GM21367 (cell line): Measurements from ENCODE around the gene KRT2.

Source experiments
- ATAC-seq: cut with Tn5 transposase; IDR thresholded peaks from one replicate; pipeline ENCODE4 v1.9.1; 2021; ENCODE audit not compliant: unreplicated experiment

KRT2 gene

DNA sequence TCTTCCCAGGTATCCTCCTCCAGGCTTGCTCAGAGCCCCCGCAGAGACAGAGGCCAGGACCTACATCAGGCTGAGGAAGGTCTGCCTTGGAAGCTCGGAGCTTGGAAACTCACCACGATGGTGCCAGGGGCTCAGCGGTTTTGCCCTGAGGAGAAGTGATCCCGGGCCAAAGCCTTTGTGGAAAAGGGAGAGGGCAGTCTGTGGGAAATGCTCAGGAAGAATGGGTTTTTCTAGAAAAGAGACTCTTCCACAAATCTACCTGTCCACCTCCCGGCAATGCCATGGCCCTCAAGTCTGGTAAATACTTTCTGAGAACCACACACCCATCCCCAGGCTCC, 8.0 kb downstream of the KRT2 start:
- no peak for ATAC-seq

DNA sequence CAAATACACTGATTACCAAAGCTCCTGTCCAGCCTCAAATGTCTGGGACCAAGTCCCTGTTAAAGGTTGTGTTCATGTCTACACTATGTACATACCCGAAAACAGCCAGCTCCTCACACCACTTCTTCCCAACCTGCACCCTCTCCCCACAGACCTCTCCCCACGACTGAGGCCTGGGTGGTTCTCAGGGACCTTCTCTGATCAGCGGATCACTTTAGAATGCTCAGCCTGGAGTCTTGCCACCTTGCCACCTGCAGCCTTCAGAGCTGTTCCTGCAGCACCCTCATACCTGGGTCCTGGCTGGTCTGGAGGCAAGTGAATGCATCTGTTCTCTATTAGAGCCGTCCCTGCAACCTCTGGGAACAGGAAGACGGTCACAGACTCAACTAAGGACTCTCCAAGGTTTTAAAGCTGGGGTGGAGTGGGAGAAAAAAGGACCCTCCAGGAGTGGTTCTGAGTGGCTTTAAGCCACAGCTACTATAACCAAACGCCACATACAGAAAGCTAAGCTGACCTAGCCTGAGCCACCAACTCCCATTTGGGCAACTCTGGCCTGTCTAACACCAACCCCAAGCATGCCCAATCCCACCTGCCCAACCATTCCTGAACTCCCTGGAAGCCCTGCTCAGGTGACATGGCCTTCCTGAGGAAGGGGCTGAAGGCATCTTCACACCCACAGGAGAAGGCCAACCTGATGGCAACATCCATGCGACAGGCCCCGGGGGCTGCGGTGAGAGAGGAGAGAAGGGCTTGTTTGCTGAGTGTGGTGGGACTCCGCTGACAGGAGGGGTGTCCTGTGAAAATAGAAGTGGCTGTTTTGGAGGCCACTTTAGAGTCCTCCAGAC, 8.6 kb downstream of the KRT2 start:
- ATAC-seq, result no peak

DNA sequence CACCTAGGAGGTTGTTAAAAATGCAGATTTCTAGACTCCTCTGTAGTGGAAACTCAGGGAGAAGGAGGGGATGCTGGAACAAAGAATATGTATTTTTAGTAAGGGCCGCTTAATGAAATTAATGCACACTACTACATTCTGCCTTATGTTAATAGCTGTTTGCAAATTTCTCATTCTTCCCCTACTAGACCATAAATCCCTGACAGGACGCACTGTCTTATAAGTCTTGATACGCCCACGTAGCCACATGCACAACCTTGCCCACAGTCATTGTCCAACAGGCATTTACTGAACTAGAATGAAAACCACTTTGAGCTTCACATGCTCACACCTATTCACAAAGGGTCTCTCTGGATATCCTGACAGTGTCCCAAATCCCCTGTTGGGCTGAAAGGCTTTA, 10.5 kb downstream of the KRT2 start:
- no peak for ATAC-seq

DNA sequence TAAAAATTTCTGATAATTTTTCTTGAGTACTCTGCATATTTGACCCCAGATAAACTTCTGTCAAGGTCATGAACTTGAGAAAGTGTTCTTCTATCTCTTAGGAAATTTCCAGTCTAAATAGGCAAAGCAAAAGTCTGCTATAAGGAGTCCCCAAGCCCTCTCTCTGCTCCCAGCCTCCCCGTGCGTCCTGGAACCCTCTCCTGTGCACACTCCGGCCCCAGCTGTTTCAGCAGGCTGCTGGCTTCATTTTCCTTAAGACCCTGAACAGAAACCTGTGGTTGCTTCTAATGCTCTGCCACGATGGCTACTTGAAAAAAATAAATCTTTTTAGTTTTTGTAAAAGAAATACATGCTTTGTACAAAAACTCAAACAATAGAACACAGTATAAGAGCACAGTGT, 14.7 kb downstream of the KRT2 start:
- no peak for ATAC-seq

DNA sequence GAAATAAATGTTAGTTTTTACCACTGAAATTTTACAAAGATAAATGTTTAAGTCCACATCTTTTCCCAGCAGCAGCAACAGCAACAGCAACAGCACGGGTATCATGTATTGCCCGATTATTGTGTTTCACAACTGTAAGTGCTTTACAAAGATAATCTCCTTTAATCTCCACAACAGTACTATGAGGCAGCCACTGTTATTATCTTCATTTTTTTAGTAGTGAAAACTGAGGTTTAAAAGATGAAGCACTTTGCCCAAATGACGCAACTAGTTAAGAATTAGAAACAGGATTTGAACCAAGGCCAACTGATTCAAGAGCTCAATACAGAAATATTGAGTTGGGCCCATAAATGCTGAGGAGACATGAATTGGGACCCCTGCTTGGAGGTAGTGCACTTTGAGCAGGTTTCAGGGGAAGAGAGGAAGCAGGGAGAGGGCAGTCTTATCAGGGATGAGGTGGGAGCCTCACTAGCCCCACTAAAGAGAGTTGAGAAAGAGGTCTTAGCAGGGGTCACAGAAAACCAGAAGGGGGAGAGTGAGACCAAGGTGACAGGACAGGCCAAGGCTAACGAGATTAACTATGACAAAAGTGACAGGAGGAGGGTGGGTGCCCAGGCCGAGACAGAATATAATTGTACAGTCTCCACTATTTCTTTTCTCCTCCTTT, 15.3 kb downstream of the KRT2 start:
- no peak for ATAC-seq

DNA sequence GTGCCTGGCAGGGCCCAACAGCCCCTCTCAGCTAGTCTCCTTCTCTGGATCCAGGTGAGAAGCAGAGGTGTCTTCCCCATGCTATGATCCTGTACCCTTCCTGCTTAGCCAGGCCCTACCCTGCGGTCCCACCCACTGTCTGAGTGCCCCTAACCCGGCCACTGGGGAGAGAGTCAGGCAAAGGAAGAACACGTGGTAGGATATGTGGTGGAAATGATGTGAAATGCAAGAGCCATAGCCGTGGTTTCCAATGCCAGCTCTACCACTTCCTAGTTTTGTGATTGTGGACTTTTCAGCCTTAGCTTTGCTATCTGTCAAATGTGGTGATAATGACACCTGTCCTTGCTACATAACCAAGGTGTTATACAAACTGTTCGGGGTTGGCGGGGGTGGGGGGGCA, 15.8 kb downstream of the KRT2 start:
- ATAC-seq, result no peak

DNA sequence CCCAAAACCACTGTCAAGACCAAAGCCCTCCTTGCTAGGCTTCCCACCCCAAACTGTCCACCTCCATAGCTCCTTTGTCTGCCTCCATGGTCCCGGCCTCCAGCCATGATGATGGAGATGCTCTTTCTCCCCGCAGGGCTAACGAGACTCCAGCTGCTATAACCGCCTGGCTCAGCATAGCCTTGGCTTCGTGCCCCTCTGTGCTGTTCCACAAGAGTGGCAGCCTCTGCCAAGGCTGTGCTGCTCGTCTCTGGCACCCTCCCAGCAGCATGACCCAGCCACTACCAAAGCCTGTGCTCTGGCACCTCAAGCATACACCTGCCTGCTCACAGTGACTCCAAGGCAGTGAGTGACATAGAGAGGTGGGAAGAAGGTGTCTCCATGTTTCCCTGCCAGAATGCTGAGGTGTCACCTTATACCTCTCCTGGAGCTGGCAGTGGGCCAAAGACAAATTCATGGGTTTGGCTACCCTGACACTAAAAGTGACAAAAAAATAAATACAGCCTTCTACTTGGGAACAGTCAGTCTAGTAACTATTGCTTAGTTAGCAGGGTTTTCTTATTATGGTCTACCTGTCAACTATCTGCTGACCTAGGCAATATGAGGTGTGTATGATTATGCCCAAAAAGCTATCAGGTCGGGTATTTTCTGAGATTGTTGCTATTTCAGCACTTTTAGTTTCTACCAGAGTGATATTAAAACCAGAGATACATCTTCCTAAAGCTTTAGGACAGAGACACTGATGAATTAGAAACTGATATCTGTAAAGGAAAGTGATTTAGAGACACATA, 17.6 kb downstream of the KRT2 start:
- no peak for ATAC-seq

DNA sequence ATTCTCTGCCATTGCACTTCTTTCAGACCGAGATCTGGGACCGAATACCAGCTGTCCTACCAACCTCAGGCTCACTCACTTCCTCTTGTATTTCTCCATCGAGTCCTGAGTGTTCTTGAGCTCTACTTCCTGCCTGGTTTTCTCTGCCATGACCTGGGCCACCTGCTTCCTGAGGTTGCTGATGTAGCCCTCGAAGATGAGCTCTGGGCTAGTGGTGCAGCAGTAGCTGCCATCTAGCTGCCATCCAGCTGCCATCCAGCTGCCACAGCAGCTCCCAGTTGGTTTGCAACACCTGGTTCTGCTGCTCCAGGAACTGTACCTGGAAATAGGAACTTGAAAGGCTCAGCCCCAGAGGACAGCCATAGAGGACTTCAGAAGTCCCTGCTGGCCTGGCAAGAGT, 18.6 kb downstream of the KRT2 start:
- ATAC-seq, result no peak

DNA sequence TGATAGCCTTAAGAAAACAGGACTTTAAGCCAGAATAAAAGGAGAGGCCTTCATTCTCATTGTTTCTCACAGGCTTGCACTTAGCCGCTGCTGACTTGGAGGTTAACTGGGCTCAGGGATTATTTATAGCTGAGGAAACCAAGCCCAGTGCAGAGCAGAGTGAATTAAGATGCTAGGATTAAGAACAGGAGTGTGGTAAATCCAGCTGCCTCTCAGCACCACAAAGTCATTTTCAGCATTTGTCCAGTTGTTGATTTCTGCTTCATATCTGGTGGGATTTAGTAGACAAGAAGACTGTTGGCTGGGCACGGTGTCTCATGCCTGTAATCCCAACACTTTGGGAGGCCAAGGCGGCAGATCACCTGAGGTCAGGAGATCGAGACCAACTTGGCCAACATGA, 19.4 kb downstream of the KRT2 start:
- ATAC-seq, result no peak

DNA sequence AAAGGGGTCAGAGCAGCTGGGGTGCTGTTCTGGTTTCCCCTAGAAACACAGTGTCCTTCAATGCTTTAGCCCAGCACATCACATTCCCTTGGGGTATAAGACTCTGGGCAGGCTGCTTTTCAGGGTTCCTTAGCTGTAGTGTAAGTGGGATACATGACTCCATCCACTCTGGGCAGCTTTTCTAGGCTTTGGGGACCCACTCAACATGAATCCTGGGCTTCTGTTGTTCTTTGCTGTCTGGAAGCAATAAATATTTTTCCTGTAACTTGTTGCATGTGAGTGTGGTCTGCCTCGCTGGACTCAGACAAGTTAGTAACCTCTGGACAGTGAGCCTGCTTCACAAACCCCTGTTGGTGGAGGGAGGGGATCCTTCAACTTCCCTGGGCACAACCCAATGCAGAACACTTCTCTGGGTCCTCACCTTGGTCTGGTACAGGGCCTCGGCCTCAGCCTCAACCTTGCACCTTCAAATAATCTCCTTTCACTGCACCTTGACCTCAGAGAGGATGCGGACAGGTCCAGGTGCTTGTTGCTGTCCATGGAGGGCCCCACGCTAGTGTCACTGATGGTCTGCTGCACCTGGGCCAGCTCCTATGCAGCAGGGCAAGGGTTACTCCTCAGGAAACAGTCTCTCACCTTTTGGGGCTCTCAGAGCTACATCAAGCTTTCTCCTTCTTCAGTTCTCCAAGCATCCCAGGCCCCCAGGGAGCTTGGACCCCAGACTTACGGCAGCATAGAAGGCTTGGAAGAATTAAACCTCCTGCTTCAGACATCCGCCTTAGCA, 20.1 kb downstream of the KRT2 start:
- no peak for ATAC-seq

DNA sequence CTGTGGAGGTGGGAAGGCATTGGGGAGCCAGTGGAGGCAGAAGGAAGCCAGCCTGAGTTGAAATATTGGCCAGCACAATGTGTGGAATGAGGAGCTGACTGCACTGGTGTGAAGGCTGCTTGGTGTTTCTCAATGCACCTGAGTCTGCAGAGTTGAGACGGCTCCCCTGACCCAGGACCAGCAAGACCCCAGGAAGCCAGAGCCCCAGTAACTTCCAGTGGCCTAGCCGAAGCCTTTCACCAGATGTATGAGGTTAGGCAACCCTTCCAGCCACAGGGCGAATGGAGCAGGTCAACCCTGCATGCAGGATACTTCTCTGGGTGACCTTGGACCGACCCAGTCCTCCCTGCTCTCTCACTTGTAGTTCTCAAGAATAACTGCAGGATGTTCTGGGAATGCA, 20.7 kb downstream of the KRT2 start:
- ATAC-seq, result no peak

DNA sequence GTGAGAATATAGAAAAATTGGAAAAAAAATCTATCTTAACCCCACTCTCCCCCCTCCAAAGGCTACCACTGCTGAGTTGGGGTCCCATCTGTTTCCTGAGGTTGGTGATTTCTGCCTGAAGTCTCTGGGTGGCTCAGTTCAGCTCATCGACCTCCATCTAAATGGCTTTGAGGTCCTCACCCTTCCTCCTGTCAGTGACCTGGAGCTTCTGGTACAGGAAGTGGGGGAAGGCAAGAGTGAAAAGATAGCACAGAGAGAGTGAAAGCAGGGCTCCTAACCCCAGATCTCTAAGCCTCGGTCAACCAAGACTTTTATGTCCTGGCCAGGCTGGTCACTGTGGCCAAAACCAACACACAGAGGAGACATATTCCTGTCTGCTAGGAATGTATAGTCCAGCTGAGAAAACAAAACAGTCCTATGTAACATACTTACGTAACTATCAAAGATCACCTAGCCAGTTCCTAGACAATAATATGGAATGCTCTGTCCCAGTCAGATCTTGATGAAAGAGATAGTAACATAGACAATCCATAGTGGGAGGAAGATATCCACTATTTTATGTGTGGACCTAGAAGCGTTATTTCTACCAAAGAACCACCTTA, 21.3 kb downstream of the KRT2 start:
- no peak for ATAC-seq

DNA sequence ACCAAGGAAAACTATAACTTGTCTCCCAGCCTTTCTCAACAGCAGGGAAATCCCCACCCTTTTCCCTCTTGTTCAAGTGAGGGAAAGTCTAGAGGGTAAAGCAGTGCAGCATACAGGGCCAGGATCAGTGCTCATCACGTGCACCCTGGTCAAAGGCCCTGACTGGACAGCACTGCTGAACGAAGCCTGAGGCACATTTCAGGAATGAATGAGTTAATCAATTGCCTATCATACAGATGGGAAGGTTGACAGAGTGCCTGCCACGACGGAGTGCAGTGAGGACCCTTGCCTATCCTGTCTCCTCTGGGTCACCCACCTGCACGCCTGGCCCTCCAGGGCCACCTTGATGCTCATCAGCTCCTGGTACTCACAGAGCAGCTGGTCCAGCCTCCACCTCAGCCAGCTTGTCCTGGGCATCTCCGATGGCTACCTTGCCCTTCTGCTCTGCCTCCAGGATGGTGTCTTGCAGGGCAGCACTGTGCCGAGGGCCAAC, 22.0 kb downstream of the KRT2 start:
- ATAC-seq, result no peak

DNA sequence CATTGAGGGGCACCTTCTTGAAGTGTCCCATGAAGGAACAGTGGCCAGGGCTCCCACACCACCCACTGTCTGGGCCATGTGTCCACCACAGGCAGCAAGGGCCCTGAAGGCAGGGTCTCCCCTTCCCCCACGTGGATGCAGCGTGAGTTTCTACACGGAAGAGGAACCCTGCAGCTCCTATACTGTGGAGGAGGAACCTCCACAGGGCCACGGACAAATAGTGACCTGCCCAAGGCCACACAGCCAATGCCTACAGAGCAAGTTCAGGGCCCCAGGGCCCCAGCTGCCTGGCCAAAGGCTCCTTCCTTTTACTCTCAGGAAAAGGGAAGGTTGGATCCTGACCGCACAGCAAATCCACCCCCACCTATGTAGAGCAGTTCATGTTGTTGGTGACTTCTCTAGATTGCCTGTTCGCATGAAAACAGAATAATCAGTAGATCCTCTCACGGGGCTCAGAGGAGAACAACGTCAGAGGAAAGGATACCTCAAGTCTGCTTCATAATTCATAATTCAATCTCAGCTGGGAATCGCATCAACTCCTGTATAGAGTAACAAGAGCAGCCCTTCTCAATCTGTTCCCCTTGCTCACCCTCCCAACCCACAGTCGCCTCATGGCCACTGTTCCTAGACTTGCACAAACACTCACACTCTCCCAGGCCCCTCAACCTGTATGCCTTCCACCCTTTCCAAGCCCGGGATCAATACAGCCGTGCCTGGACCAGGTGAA, 22.6 kb downstream of the KRT2 start:
- no peak for ATAC-seq

DNA sequence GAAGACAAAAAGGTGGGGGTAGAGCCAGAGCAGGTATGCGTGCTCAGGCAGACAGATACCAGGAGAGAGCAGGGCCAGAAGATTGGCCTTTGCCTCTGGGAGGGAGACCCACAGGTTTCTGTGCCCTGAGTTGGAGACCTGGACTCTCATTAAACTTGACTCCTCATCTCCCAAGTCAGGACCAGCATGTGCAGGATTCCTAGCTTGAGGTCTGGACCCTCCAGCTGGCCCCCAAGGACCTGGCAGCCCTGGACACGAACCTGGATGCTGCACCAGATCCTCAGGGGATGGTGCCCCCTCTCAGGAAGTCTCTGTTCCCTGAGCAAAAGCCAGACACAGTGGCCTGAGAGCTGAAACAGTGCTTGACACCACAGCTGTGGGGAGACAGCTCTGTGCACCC, 23.2 kb downstream of the KRT2 start:
- no peak for ATAC-seq

DNA sequence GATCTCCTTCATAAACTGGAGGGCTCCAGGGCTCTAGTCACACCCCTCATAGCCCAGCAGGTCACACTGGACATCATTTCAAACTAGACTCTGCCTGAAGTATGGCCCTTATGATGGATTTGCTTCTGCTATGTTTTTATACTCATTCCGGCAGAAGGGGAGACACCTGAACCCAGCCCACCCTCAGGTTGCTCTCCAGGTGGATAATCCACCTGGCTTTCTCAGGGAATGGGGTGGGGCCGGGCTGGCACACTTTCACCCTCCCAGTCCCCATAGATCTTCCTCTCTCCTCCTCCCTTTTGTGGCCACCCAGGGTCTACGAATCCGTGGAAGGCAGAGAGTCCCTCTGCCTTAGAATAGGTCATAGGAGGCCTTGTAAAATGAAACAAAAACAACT, 23.9 kb downstream of the KRT2 start:
- no peak for ATAC-seq

DNA sequence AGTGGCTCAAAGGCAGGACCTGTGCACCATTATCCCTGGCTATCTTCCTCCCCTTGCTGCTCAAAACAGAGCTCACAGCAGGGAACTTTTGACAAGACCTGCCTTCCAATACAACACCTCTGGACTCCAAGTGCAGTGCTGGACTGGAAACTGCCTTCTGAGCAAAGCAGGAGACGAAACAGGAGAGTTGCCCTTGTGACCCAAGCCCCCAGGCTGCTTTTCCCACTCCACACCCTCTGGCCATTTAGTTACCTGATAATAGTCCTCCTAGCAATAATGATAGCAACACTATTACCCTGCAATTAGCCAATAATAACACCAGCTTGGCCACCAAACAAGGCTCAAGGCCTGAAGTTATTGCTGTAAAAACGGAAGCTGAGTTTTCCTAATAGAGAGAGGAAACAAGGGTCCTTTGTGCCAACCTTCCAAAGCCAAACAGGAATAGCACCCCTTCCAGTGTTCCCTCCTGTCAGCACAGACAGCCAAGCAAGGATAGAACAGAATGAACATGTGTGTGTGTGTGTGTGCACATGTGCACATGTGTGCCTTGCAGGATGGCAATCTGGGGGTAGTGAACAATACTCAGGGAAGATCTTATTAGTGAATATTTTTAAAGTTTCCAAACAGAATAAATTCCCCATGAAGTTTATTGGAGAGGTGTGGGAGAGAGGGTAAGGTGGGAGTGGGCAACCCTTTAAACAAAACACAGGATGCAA, 24.5 kb downstream of the KRT2 start:
- ATAC-seq, result no peak

DNA sequence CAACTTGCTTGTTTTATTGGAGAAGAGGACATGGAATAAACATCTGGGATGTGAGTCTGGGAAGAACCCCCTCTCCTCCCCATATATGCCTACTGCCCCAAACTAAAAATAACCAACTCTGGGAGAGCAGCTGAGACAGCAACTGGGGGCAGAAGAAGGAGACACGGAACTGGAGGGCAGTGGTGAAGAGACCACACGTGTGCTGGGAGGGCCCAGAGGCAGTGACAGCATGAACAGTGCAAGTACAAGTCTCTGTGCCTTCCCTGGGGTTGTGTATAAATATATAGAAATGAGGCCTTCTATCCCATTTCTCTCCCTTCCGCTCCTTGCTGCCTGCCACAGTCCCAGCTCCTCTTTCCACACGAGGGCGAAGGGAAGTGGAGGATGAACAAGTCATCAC, 29.7 kb downstream of the KRT2 start:
- no peak for ATAC-seq

DNA sequence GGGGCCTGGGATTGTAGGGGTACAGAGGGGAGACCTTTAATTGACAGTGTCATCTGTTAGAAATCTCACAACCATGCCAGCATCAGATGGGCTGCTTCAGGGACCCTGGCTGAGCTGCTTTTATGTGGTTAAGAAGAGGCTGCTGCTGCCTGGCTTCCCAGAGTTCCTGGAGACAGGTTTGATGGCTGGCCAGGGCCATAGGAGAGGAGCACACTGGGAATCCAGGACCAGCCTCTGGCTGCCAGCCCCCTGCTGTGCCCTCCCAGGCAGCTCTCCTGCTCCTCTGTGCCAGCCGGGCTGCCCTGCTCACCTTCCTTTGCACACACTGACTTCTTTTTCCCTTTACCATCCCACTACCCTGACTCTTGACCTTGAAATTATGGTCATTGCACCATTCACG, 33.1 kb downstream of the KRT2 start:
- no peak for ATAC-seq
